HepG2 (cell line): ENCODE measurements around the gene PLA2G4F.

ENCODE experiments used
- AFF4 ChIP-seq: sonication (generic); formaldehyde crosslinking; IDR thresholded peaks from 2 replicates; pipeline ENCODE4 v1.4.0; 2020; ENCODE audit warnings: missing genetic modification reagents
- CHD2 ChIP-seq: IDR thresholded peaks from 2 replicates; pipeline ENCODE4 v1.6.1; 2011; ENCODE audit warnings: low read depth, low read length, improper control_type of control experiment
- CTCF ChIP-seq: sonication (generic); formaldehyde crosslinking; IDR thresholded peaks from 2 replicates; pipeline ENCODE4 v1.5.0; 2020; ENCODE audit warnings: mild to moderate bottlenecking, missing genetic modification reagents, moderate library complexity
- DR1 ChIP-seq: sonication (generic); formaldehyde crosslinking; IDR thresholded peaks from 2 replicates; pipeline ENCODE4 v1.8.0; 2021; ENCODE audit warnings: mild to moderate bottlenecking, missing genetic modification reagents, inconsistent platforms
- HNRNPL ChIP-seq: fragments of 200-400 bp; formaldehyde crosslinking; IDR thresholded peaks from 2 replicates; pipeline ENCODE4 v1.6.1; 2017; ENCODE audit warnings: mild to moderate bottlenecking, low read depth, low read length
- NBN ChIP-seq: fragments of 450-650 bp; conservative IDR thresholded peaks from 2 replicates; pipeline ENCODE4 v1.6.1; 2017
- NR1H2 ChIP-seq: sonication (generic); formaldehyde crosslinking; IDR thresholded peaks from 2 replicates; pipeline ENCODE4 v1.8.1; 2022; ENCODE audit warnings: low read depth, missing genetic modification reagents, borderline replicate concordance
- TCF7L2 ChIP-seq: IDR thresholded peaks from 2 replicates; pipeline ENCODE4 v1.6.1; 2011; ENCODE audit warnings: mild to moderate bottlenecking, low read depth, low read length, moderate library complexity
- TIGD3 ChIP-seq: sonication (generic); formaldehyde crosslinking; IDR thresholded peaks from 2 replicates; pipeline ENCODE4 v1.5.1; 2020; ENCODE audit warnings: mild to moderate bottlenecking, missing genetic modification reagents, borderline replicate concordance
- ZBTB33 ChIP-seq: sonication (generic); formaldehyde crosslinking; IDR thresholded peaks from 2 replicates; pipeline ENCODE4 v1.4.0; 2020; ENCODE audit warnings: missing genetic modification reagents
- ZNF468 ChIP-seq: sonication (generic); formaldehyde crosslinking; IDR thresholded peaks from 2 replicates; pipeline ENCODE4 v1.8.0; 2022; ENCODE audit warnings: mild to moderate bottlenecking, moderate library complexity, missing genetic modification reagents
- ZNF766 ChIP-seq: sonication (generic); formaldehyde crosslinking; IDR thresholded peaks from 2 replicates; pipeline ENCODE4 v1.5.0; 2020; ENCODE audit warnings: missing genetic modification reagents, borderline replicate concordance
- ZNF800 ChIP-seq: sonication (generic); formaldehyde crosslinking; IDR thresholded peaks from 2 replicates; pipeline ENCODE4 v1.4.0; 2020; ENCODE audit warnings: missing genetic modification reagents

GRCh38 chr15:42092398-42093318 is 63.8 kb downstream of the PLA2G4F start:
- TF ChIP-seq ZNF468 (CRISPR knock-in tag) = no peak
- TF ChIP-seq ZNF800 = no peak
- no peak for TF ChIP-seq CHD2
- no peak for TF ChIP-seq CTCF (CRISPR knock-in tag)
- TF ChIP-seq TCF7L2 = no peak
- no peak for TF ChIP-seq NR1H2
- TF ChIP-seq NBN = no peak
- no peak for TF ChIP-seq ZNF766 (CRISPR knock-in tag)
- TF ChIP-seq HNRNPL = 0 out of 2 replicates have a peak, but pooled peaks have one; percentile 52
- no peak for TF ChIP-seq AFF4 (CRISPR knock-in tag)
- TF ChIP-seq DR1 (CRISPR knock-in tag) = no peak
- TF ChIP-seq ZBTB33 (CRISPR knock-in tag) = no peak
- no peak for TF ChIP-seq TIGD3 (CRISPR knock-in tag)
